Stomach (tissue), 9 donors: ENCODE measurements around the gene RASGRP2. TPM values are rescaled to one million over a fixed set of nuclear protein-coding genes. Genes with fewer than 3 reads are reported as not detected.
A peak's percentile ranks its signal among the peaks of the same experiment; 100 is the strongest.

Experiments used
- DNase-seq, 2 donors: peaks; one replicate each; pipeline versions ENCODE4 v3.0.0 to v3.0.0-alpha.2; 2013 to 2019
- H3K27ac ChIP-seq, 5 donors: fragments of 200-600 bp in 4 of 5; sonication (generic) in 4 of 5; one replicate each; pipeline ENCODE4 v1.5.1; 2013 to 2019; ENCODE audit warnings: mild to moderate bottlenecking in 1 of 5, moderate library complexity in 1 of 5
- H3K27me3 ChIP-seq, 3 donors: fragments of 200-600 bp; sonication (generic); one replicate each; pipeline ENCODE4 v1.5.1; 2017 to 2019; ENCODE audit warnings: mixed run types in 1 of 3
- H3K36me3 ChIP-seq, 4 donors: fragments of 200-600 bp; sonication (generic); 1 replicate in 3 of 4; 2 replicates in 1 of 4; pipeline ENCODE4 v1.5.1; 2016 to 2019
- H3K4me1 ChIP-seq, 4 donors: fragments of 200-600 bp; sonication (generic); one replicate each; pipeline ENCODE4 v1.5.1; 2016 to 2019
- H3K4me3 ChIP-seq, 4 donors: fragments of 200-600 bp; sonication (generic) in 3 of 4; one replicate each; pipeline ENCODE4 v1.5.1; 2016 to 2019; ENCODE audit warnings: mild to moderate bottlenecking in 1 of 4
- H3K9me3 ChIP-seq, 4 donors: fragments of 200-600 bp; sonication (generic); one replicate each; pipeline ENCODE4 v1.5.1; 2016 to 2019
- CTCF ChIP-seq, 7 experiments: fragments of 450-650 bp in 4 of 7; fragments of 200-600 bp in 3 of 7; sonication (generic) in 3 of 7; IDR thresholded peaks; one replicate each; pipeline ENCODE4 v1.5.1; 2016 to 2019; ENCODE audit warnings: antibody characterized with exemption in 7 of 7, control low read depth in 2 of 7, mild to moderate bottlenecking in 1 of 7
- EP300 ChIP-seq: sonication (generic); formaldehyde crosslinking; IDR thresholded peaks from one replicate; pipeline ENCODE4 v1.6.1; 2017; ENCODE audit warnings: antibody characterized with exemption
- POLR2A ChIP-seq, 4 donors: fragments of 450-650 bp; IDR thresholded peaks; one replicate each; pipeline ENCODE4 v1.6.1; 2016; ENCODE audit warnings: antibody characterized with exemption in 4 of 4, control low read depth in 2 of 4, mild to moderate bottlenecking in 1 of 4, moderate library complexity in 1 of 4
- POLR2AphosphoS5 ChIP-seq, 3 donors: sonication (generic); formaldehyde crosslinking; IDR thresholded peaks; one replicate each; pipeline ENCODE4 v1.6.1; 2016; ENCODE audit warnings: antibody characterized with exemption in 3 of 3
- WGBS, 5 donors: extraction: QIAGEN DNeasy Blood & Tissue Kit in 3 of 5; methylation state at CpG; one replicate each; pipeline versions ENCODE4 v1.1.5 to v1.1.7; 2013 to 2018; 5-methylcytosine and 5-hydroxymethylcytosine counted together
- intact Hi-C: fragments of 100-400 bp; cut with DNase I; formaldehyde crosslinking; loops from one replicate; pipeline ENCODE4 v1.15.1; 2023; ENCODE audit warnings: low total_unique reads
- polyA plus RNA-seq, 3 donors: library from polyadenylated mRNA; stranded (reverse); fragments of 200-250 nt; gene quantifications; one replicate each; pipeline ENCODE4 v1.2.3, GENCODE V29; 2013
- total RNA-seq, 5 donors: library from RNA; depleted of rRNA; stranded (reverse); fragments of >200 nt; gene quantifications; one replicate each; pipeline versions ENCODE4 v1.1.0 to v1.2.3, GENCODE V29; 2014 to 2016
- donor health status: healthy with polysubstance abuse.
- donor health status: Bipolar disorder and iron deficiency.
- donor health status: healthy.

RASGRP2 gene
- total and polyA plus RNA-seq, 8 donors, result 5.3 to 60.8 (median 11.3) TPM

- peaks cover 0 to 47% (median 18%) of the 10 kb centered on the region in 3 donors for H3K27me3 ChIP-seq
- H3K4me3 ChIP-seq, result no peak overlapping the region
- no peaks in the 10 kb centered on the region for H3K36me3 ChIP-seq
- H3K27ac ChIP-seq, result no peak overlapping the region
- DNase-seq, result no peak
- no peaks in the 10 kb centered on the region for H3K9me3 ChIP-seq
- no peak for TF ChIP-seq POLR2A (IDR thresholded peaks at IDR 0.05)
- TF ChIP-seq POLR2AphosphoS5 (IDR thresholded peaks at IDR 0.05), result no peak
- no peak for TF ChIP-seq CTCF (IDR thresholded peaks at IDR 0.05)
- no peak for TF ChIP-seq EP300
- WGBS, 5 donors, result 89 to 94% (median 92%) methylated on average over 5 of the region's 5 CpGs
- intact Hi-C loops, result no loop called here
- no peaks in the 10 kb centered on the region for H3K4me1 ChIP-seq
Measured at GRCh38 chr11:64695548-64695947, 48.4 kb downstream of the RASGRP2 start.

GRCh38 chr11:64694821-64695365 lies 49.0 kb downstream of the RASGRP2 start:
- Histone ChIP-seq H3K4me3 (no peak overlapping the region), H3K4me1 (no peaks in the 10 kb centered on the region), H3K36me3 (no peaks in the 10 kb centered on the region), H3K27ac (no peak overlapping the region), H3K27me3 (peaks cover 0 to 47% (median 18%) of the 10 kb centered on the region in 3 donors), H3K9me3 (no peaks in the 10 kb centered on the region)
- no peak for TF ChIP-seq CTCF (IDR thresholded peaks at IDR 0.05)
- TF ChIP-seq EP300, result no peak
- TF ChIP-seq POLR2AphosphoS5 (IDR thresholded peaks at IDR 0.05), result no peak
- no peak for TF ChIP-seq POLR2A (IDR thresholded peaks at IDR 0.05)
- peak in 1 of 2 donors; percentile 58 for DNase-seq
- 27 to 55% (median 32%) methylated on average over 5 of the region's 5 CpGs for WGBS, 5 donors
- intact Hi-C loops, result no loop called here

- Histone ChIP-seq H3K4me1 (no peaks in the 10 kb centered on the region), H3K27me3 (peaks cover 0 to 47% (median 18%) of the 10 kb centered on the region in 3 donors), H3K9me3 (no peaks in the 10 kb centered on the region), H3K27ac (no peak overlapping the region), H3K36me3 (no peaks in the 10 kb centered on the region), H3K4me3 (no peak overlapping the region)
- no peak for DNase-seq
- TF ChIP-seq CTCF (IDR thresholded peaks at IDR 0.05), result no peak
- no peak for TF ChIP-seq POLR2AphosphoS5 (IDR thresholded peaks at IDR 0.05)
- TF ChIP-seq EP300, result no peak
- no peak for TF ChIP-seq POLR2A (IDR thresholded peaks at IDR 0.05)
- intact Hi-C loops, result no loop called here
- 46 to 63% (median 57%) methylated on average over 4 of the region's 4 CpGs for WGBS, 5 donors
Measured at GRCh38 chr11:64694026-64694755, 49.8 kb downstream of the RASGRP2 start.

GRCh38 chr11:64692764-64693331 lies 51.1 kb downstream of the RASGRP2 start:
- Histone ChIP-seq H3K4me1 (peaks cover 0 to 13% (median 4%) of the 10 kb centered on the region in 4 donors), H3K27ac (no peak overlapping the region), H3K36me3 (no peaks in the 10 kb centered on the region), H3K27me3 (peaks cover 0 to 47% (median 18%) of the 10 kb centered on the region in 3 donors), H3K9me3 (no peaks in the 10 kb centered on the region), H3K4me3 (no peak overlapping the region)
- intact Hi-C loops, result no loop called here
- no peak for DNase-seq
- 17 to 28% (median 22%) methylated on average over 13 of the region's 13 CpGs for WGBS, 5 donors
- TF ChIP-seq EP300, result no peak
- TF ChIP-seq CTCF (IDR thresholded peaks at IDR 0.05), result no peak
- TF ChIP-seq POLR2AphosphoS5 (IDR thresholded peaks at IDR 0.05), result no peak
- TF ChIP-seq POLR2A (IDR thresholded peaks at IDR 0.05), result no peak
